H1 (cell line): ENCODE measurements around the gene CRISPLD2. TPM values are rescaled to one million over a fixed set of nuclear protein-coding genes. Genes with fewer than 3 reads are reported as not detected.

Experiments used
- CTCF ChIA-PET: fragments of 300-600 bp; sonication (Branson Sonifier 250); formaldehyde crosslinking; loops from one replicate; lab custom pipeline; 2021; ENCODE audit not compliant: partially characterized antibody; lab: Charles Lee
- POLR2A ChIA-PET: fragments of 300-600 bp; sonication (Branson Sonifier 250); formaldehyde crosslinking; loops from one replicate; lab custom pipeline; 2021; ENCODE audit warnings: inconsistent platforms; ENCODE audit not compliant: partially characterized antibody; lab: Charles Lee
- DNase-seq, 2 experiments: peaks; one replicate each; pipeline versions ENCODE4 v3.0.0 to v3.0.0-alpha.2; 2010 to 2022; ENCODE audit warnings: low spot score in 2 of 2, low read depth in 1 of 2, mixed read lengths in 1 of 2
- FAIRE-seq: peaks from 2 replicates; lab custom pipeline; 2011; peaks lifted over from hg19 to GRCh38; lab: Jason Lieb, UNC
- H2AFZ ChIP-seq: 2 replicates; pipeline ENCODE4 v1.8.1; 2012; ENCODE audit warnings: low read length, inconsistent platforms
- H2AK5ac ChIP-seq: 2 replicates; pipeline ENCODE4 v1.6.1; 2013; ENCODE audit warnings: low read depth, low read length
- H2BK120ac ChIP-seq: replicated peaks from 2 replicates; pipeline ENCODE3; 2013; ENCODE audit warnings: low read depth, low read length, inconsistent platforms
- H2BK12ac ChIP-seq: 2 replicates; pipeline ENCODE4 v1.6.1; 2013; ENCODE audit warnings: low read depth, low read length
- H2BK15ac ChIP-seq: 2 replicates; pipeline ENCODE4 v1.6.1; 2013; ENCODE audit warnings: low read length
- H2BK20ac ChIP-seq: 2 replicates; pipeline ENCODE4 v1.6.1; 2013; ENCODE audit warnings: low read length
- H2BK5ac ChIP-seq: 2 replicates; pipeline ENCODE4 v1.6.1; 2013; ENCODE audit warnings: low read depth, low read length
- H3K14ac ChIP-seq: 2 replicates; pipeline ENCODE4 v1.6.1; 2013; ENCODE audit warnings: inconsistent platforms; ENCODE audit not compliant: insufficient read length
- H3K18ac ChIP-seq: 2 replicates; pipeline ENCODE4 v1.6.1; 2013; ENCODE audit warnings: low read length; ENCODE audit errors: extremely low read depth
- H3K23ac ChIP-seq: 2 replicates; pipeline ENCODE4 v1.6.1; 2013; ENCODE audit warnings: inconsistent platforms; ENCODE audit not compliant: insufficient read length
- H3K23me2 ChIP-seq: 2 replicates; pipeline ENCODE4 v1.6.1; 2013; ENCODE audit warnings: low read depth, low read length
- H3K27ac ChIP-seq: 2 replicates; pipeline ENCODE4 v1.6.1; 2011; ENCODE audit warnings: low read depth, low read length, inconsistent platforms
- H3K27me3 ChIP-seq, 4 experiments: replicated peaks in 1 of 4; 1 replicate in 1 of 4; 2 replicates in 3 of 4; pipeline versions ENCODE4 v1.6.1 to v1.8.1; 2011 to 2013; ENCODE audit warnings: low read length in 3 of 4, mild to moderate bottlenecking in 3 of 4, inconsistent platforms in 2 of 4, mixed read lengths in 2 of 4, moderate library complexity in 1 of 4; ENCODE audit not compliant: control insufficient read depth in 3 of 4, insufficient read depth in 3 of 4; ENCODE audit errors: extremely low read depth in 1 of 4
- H3K36me3 ChIP-seq, 4 experiments: 2 replicates each; pipeline versions ENCODE4 v1.6.1 to v1.8.1; 2011 to 2013; ENCODE audit warnings: mild to moderate bottlenecking in 4 of 4, low read length in 3 of 4, moderate library complexity in 2 of 4, control low read depth in 1 of 4, inconsistent platforms in 1 of 4; ENCODE audit not compliant: insufficient read depth in 4 of 4, control insufficient read depth in 2 of 4
- H3K4ac ChIP-seq: replicated peaks from 2 replicates; pipeline ENCODE3; 2013; ENCODE audit warnings: low read length, low read depth, mixed read lengths, inconsistent platforms; ENCODE audit not compliant: insufficient read length
- H3K4me1 ChIP-seq, 4 experiments: replicated peaks in 1 of 4; 1 replicate in 1 of 4; 2 replicates in 3 of 4; pipeline versions ENCODE4 v1.6.1 to v1.8.1; 2011 to 2013; ENCODE audit warnings: low read length in 3 of 4, inconsistent platforms in 2 of 4, mixed read lengths in 1 of 4; ENCODE audit not compliant: insufficient read depth in 4 of 4, control insufficient read depth in 3 of 4
- H3K4me2 ChIP-seq, 2 experiments: 2 replicates each; pipeline versions ENCODE4 v1.6.1 to v1.8.1; 2011 to 2013; ENCODE audit warnings: low read depth in 2 of 2, low read length in 2 of 2, control low read depth in 1 of 2, inconsistent platforms in 1 of 2, mild to moderate bottlenecking in 1 of 2; ENCODE audit not compliant: insufficient read depth in 1 of 2
- H3K4me3 ChIP-seq, 4 experiments: fragments of 200-600, 300-600 bp in 1 of 4; sonication (generic), shearing (Covaris generic), sonication (Bioruptor Twin) in 1 of 4; 2 replicates each; pipeline versions ENCODE4 v1.5.1 to v1.8.1; 2011 to 2016; ENCODE audit warnings: low read length in 4 of 4, low read depth in 3 of 4, control low read depth in 2 of 4, inconsistent platforms in 2 of 4, mild to moderate bottlenecking in 2 of 4, mixed read lengths in 1 of 4, moderate library complexity in 1 of 4; ENCODE audit not compliant: insufficient read depth in 2 of 4; ENCODE audit errors: extremely low read depth in 1 of 4
- H3K56ac ChIP-seq: replicated peaks from 2 replicates; pipeline ENCODE3; 2013; ENCODE audit warnings: low read depth, mild to moderate bottlenecking, mixed read lengths, low read length, inconsistent platforms; ENCODE audit not compliant: insufficient read length
- H3K79me1 ChIP-seq: 2 replicates; pipeline ENCODE4 v1.6.1; 2013; ENCODE audit warnings: low read depth, low read length, control low read depth
- H3K79me2 ChIP-seq, 2 experiments: 2 replicates each; pipeline versions ENCODE4 v1.6.1 to v1.8.1; 2012 to 2013; ENCODE audit warnings: low read length in 2 of 2, mild to moderate bottlenecking in 2 of 2, inconsistent platforms in 1 of 2; ENCODE audit not compliant: insufficient read depth in 2 of 2, control insufficient read depth in 1 of 2
- H3K9ac ChIP-seq, 4 experiments: replicated peaks in 1 of 4; 1 replicate in 1 of 4; 2 replicates in 3 of 4; pipeline versions ENCODE4 v1.6.1 to v1.8.1; 2011 to 2013; ENCODE audit warnings: low read depth in 3 of 4, low read length in 3 of 4, control low read depth in 2 of 4, mild to moderate bottlenecking in 2 of 4, moderate library complexity in 2 of 4, inconsistent platforms in 1 of 4; ENCODE audit errors: extremely low read depth in 1 of 4
- H3K9me3 ChIP-seq, 2 experiments: 2 replicates each; pipeline versions ENCODE4 v1.6.1 to v1.8.1; 2012 to 2013; ENCODE audit warnings: mild to moderate bottlenecking in 2 of 2, moderate library complexity in 2 of 2, control low read depth in 1 of 2, inconsistent platforms in 1 of 2, low read depth in 1 of 2, low read length in 1 of 2, mixed read lengths in 1 of 2; ENCODE audit not compliant: insufficient read depth in 2 of 2
- H4K20me1 ChIP-seq, 2 experiments: replicated peaks in 1 of 2; 2 replicates each; pipeline versions ENCODE3 to v1.8.1; 2011 to 2013; ENCODE audit warnings: inconsistent platforms in 2 of 2, low read length in 2 of 2, mild to moderate bottlenecking in 1 of 2; ENCODE audit not compliant: insufficient read depth in 2 of 2, control insufficient read depth in 1 of 2
- H4K5ac ChIP-seq: 2 replicates; pipeline ENCODE4 v1.6.1; 2013; ENCODE audit warnings: low read length, low read depth, mixed read lengths, inconsistent platforms; ENCODE audit not compliant: insufficient read length
- H4K8ac ChIP-seq: 2 replicates; pipeline ENCODE4 v1.8.0; 2013; ENCODE audit warnings: mild to moderate bottlenecking, moderate library complexity, low read length, inconsistent platforms; ENCODE audit not compliant: insufficient read depth; ENCODE audit errors: extremely low read depth
- H4K91ac ChIP-seq: replicated peaks from 2 replicates; pipeline ENCODE3; 2013; ENCODE audit warnings: low read length, mixed read lengths, inconsistent platforms; ENCODE audit not compliant: insufficient read length
- BACH1 ChIP-seq: IDR thresholded peaks from 2 replicates; pipeline ENCODE4 v1.6.1; 2012; ENCODE audit warnings: low read length, improper control_type of control experiment
- CEBPB ChIP-seq: IDR thresholded peaks from 2 replicates; pipeline ENCODE4 v1.6.1; 2012; ENCODE audit warnings: low read depth, low read length
- CREB1 ChIP-seq: IDR thresholded peaks from 2 replicates; pipeline ENCODE4 v1.6.1; 2012; ENCODE audit warnings: inconsistent platforms
- CTBP2 ChIP-seq: IDR thresholded peaks from 2 replicates; pipeline ENCODE4 v1.7.0; 2011; ENCODE audit warnings: borderline replicate concordance, mild to moderate bottlenecking, moderate library complexity, mixed read lengths, low read length; ENCODE audit not compliant: insufficient read depth, insufficient read length
- SIN3A ChIP-seq, 2 experiments: IDR thresholded peaks in 1 of 2; conservative IDR thresholded peaks in 1 of 2; 2 replicates each; pipeline ENCODE4 v1.6.1; 2011 to 2012; ENCODE audit warnings: low read length in 2 of 2, improper control_type of control experiment in 1 of 2, low read depth in 1 of 2, mild to moderate bottlenecking in 1 of 2
- SIX5 ChIP-seq: IDR thresholded peaks from 2 replicates; pipeline ENCODE4 v1.6.1; 2011; ENCODE audit warnings: mild to moderate bottlenecking, low read depth, low read length
- TEAD4 ChIP-seq: IDR thresholded peaks from 2 replicates; pipeline ENCODE4 v1.6.1; 2012; ENCODE audit warnings: low read depth, low read length, inconsistent platforms, mixed read lengths
- WGBS, 2 experiments: shearing (Covaris generic) in 1 of 2; methylation state at CpG; one replicate each; pipeline versions ENCODE4 v1.1.6 to v1.1.7; 2013 to 2015; ENCODE audit warnings: low lambda C conversion rate in 2 of 2, mixed read lengths in 2 of 2, inconsistent platforms in 1 of 2, low coverage in 1 of 2, missing lambda C conversion rate in 1 of 2; ENCODE audit not compliant: insufficient replicate concordance in 2 of 2, insufficient coverage in 1 of 2, insufficient read length in 1 of 2; ENCODE audit errors: extremely low coverage in 1 of 2, missing lambda C conversion rate in 1 of 2; 5-methylcytosine and 5-hydroxymethylcytosine counted together
- polyA plus RNA-seq, 7 experiments: library from polyadenylated mRNA; depleted of rRNA in 3 of 7; stranded (reverse) in 5 of 7; unstranded in 2 of 7; fragments of >200 nt in 5 of 7; fragments of 200-250 nt in 2 of 7; gene quantifications; 1 replicate in 5 of 7; 2 replicates in 1 of 7; 4 replicates in 1 of 7; pipeline versions ENCODE4 v1.2.1 to v1.2.3, GENCODE V29; 2011 to 2013; ENCODE audit warnings: missing spikeins in 2 of 7, mixed read lengths in 2 of 7
- total RNA-seq: library from RNA; stranded (reverse); fragmentation: NEBNext Ultra II Directional; extraction: Animal tissue kit (Norgen Biotek cat#: 25700); gene quantifications from 2 replicates; pipeline ENCODE4 v1.2.1, GENCODE V29; 2021
- TF ChIP-seq, protein P1 (sequence below): IDR thresholded peaks from 2 replicates; pipeline ENCODE4 v1.6.1; 2011; ENCODE audit warnings: low read length, improper control_type of control experiment
- TF ChIP-seq, protein P2 (sequence below): IDR thresholded peaks from 2 replicates; pipeline ENCODE4 v1.6.1; 2012; ENCODE audit warnings: inconsistent platforms

Gene CRISPLD2
- total and polyA plus RNA-seq, 2 of the 8 experiments (the other 6 are each of a cell fraction or from before 2014, with no cell fraction given): 2.7 to 5.1 TPM

DNA sequence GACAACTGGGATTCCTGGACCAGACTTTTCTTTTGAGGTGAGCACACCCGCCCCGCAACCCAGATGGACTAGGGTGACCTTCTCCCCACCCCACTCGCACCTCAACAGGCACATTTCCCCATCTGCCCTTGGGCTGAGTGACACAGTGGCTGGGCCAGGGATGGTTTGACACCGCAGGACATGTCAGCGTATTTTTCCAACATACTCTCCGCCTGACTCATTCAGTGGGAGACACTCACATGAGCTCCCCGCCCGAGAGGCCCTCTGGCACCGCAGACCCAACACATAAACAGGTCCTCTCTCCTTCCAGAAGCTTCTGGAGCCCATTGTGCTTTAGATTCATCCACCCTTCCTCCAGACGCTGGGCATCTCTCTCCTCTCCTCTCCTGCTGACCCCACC is 122.1 kb downstream of the CRISPLD2 start:
- Histone ChIP-seq H4K20me1 (no peaks in the 10 kb centered on the region), H2BK15ac (no peak overlapping the region), H3K56ac (no peak overlapping the region), H2BK5ac (no peak overlapping the region), H3K4me2 (no peak overlapping the region), H3K23me2 (no peaks in the 10 kb centered on the region), H3K18ac (no peak overlapping the region), H3K36me3 (no peaks in the 10 kb centered on the region), H3K23ac (no peak overlapping the region), H3K4ac (no peak overlapping the region), H3K79me1 (no peaks in the 10 kb centered on the region), H3K4me1 (peaks cover 0 to 3% (median 0%) of the 10 kb centered on the region in 4 experiments; a peak in 1 of 7 replicates), H2AK5ac (no peak overlapping the region), H3K9me3 (no peaks in the 10 kb centered on the region), H3K9ac (no peak overlapping the region), H4K91ac (no peak overlapping the region), H2AFZ (no peak overlapping the region), H3K27me3 (no peaks in the 10 kb centered on the region), H2BK20ac (no peak overlapping the region), H2BK12ac (no peak overlapping the region), H3K4me3 (no peak overlapping the region), H3K79me2 (no peaks in the 10 kb centered on the region), H2BK120ac (no peak overlapping the region), H4K5ac (no peak overlapping the region), H4K8ac (no peak overlapping the region), H3K27ac (no peak overlapping the region), H3K14ac (no peak overlapping the region)
- WGBS, 2 experiments: 91% methylated on average over 10 of the region's 10 CpGs; no CpG with 5 or more reads in 1 of the 2 experiments
- TF ChIP-seq CREB1 (no peak), TEAD4 (no peak), BACH1 (no peak), CEBPB (no peak), CTBP2 (no peak), SIN3A (conservative IDR thresholded peaks at IDR 0.05 in 1 of 2, IDR thresholded peaks at IDR 0.05 in 1 of 2; ENCODE audit: low read depth in 1 of 2, low read length in 2 of 2) (no peak), SIX5 (no peak)
- TF ChIP-seq, protein P1, sequence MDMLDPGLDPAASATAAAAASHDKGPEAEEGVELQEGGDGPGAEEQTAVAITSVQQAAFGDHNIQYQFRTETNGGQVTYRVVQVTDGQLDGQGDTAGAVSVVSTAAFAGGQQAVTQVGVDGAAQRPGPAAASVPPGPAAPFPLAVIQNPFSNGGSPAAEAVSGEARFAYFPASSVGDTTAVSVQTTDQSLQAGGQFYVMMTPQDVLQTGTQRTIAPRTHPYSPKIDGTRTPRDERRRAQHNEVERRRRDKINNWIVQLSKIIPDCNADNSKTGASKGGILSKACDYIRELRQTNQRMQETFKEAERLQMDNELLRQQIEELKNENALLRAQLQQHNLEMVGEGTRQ: no peak
- TF ChIP-seq, protein P2, sequence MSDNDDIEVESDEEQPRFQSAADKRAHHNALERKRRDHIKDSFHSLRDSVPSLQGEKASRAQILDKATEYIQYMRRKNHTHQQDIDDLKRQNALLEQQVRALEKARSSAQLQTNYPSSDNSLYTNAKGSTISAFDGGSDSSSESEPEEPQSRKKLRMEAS: no peak
- DNase-seq: no peak
- no peak for FAIRE-seq
- CTCF ChIA-PET: interaction anchor here (0.6 to 5.1 kb wide), 3 partner anchors 10 to 389 kb away, joined by 3 to 38 read pairs (median 18); no protein-coding TSS in a partner anchor
- POLR2A ChIA-PET: no interaction called here
